ENCODE results near the gene SOX18. TPM values are rescaled to one million over a fixed set of nuclear protein-coding genes. Genes with fewer than 3 reads are reported as not detected.

SOX18 gene
- total RNA-seq, 2 donors from 2014 or later, result 2.3 to 2.8 TPM

GRCh38 chr20:64051561-64052325 is 2.3 kb upstream of the SOX18 start:
- peaks cover 14% of the 10 kb centered on the region for H3K4me1 Mint-ChIP-seq
- H3K27me3 Mint-ChIP-seq (ENCODE audit: insufficient read depth), result peaks cover 32% of the 10 kb centered on the region
- 91 to 94% methylated on average over 7 to 15 of the region's 15 CpGs for WGBS, 2 experiments (ENCODE audit: insufficient coverage in 1 of 2, insufficient read length in 1 of 2)

GRCh38 chr20:64051033-64051452 is 1.6 kb upstream of the SOX18 start:
- H3K4me3 ChIP-seq (ENCODE audit: low read length), result no peak overlapping the region
- no peak overlapping the region for H3K27ac ChIP-seq (ENCODE audit: low read depth, low read length)
- Mint-ChIP-seq H3K27me3 (ENCODE audit: insufficient read depth) (peaks cover 39% of the 10 kb centered on the region), H3K36me3 (ENCODE audit: low read depth) (no peaks in the 10 kb centered on the region), H3K4me1 (peaks cover 18% of the 10 kb centered on the region), H3K27ac (no peak overlapping the region), H3K9me3 (no peaks in the 10 kb centered on the region), H3K4me3 (no peak overlapping the region)
- TF ChIP-seq CTCF (conservative IDR thresholded peaks at IDR 0.05), result no peak
- no peaks in the 10 kb centered on the region for H3K9me3 ChIP-seq (ENCODE audit: control insufficient read depth, low read length)
- peaks cover 20% of the 10 kb centered on the region for H3K4me1 ChIP-seq (ENCODE audit: control insufficient read depth, insufficient read depth, low read length)
- peaks cover 22% of the 10 kb centered on the region for H3K27me3 ChIP-seq (ENCODE audit: control insufficient read depth, insufficient read depth, low read length, poor library complexity, severe bottlenecking)
- WGBS, 2 experiments (ENCODE audit: insufficient coverage in 1 of 2, insufficient read length in 1 of 2), result 93 to 97% methylated on average over 9 to 11 of the region's 11 CpGs
- no peak for DNase-seq
- H3K36me3 ChIP-seq (ENCODE audit: control insufficient read depth, insufficient read depth, low read length), result no peaks in the 10 kb centered on the region
- no peak overlapping the region for H3K9ac ChIP-seq (ENCODE audit: extremely low read depth, low read length, poor library complexity, severe bottlenecking)

More at GRCh38 chr20:64051561-64052325, 2.3 kb upstream of the SOX18 start:
- no peaks in the 10 kb centered on the region for H3K36me3 Mint-ChIP-seq (ENCODE audit: low read depth)
- no peaks in the 10 kb centered on the region for H3K36me3 ChIP-seq (ENCODE audit: control insufficient read depth, insufficient read depth, low read length)
- H3K9me3 Mint-ChIP-seq, result no peaks in the 10 kb centered on the region
- peaks cover 20% of the 10 kb centered on the region for H3K4me1 ChIP-seq (ENCODE audit: control insufficient read depth, insufficient read depth, low read length)
- no peak overlapping the region for H3K9ac ChIP-seq (ENCODE audit: extremely low read depth, low read length, poor library complexity, severe bottlenecking)
- no peaks in the 10 kb centered on the region for H3K9me3 ChIP-seq (ENCODE audit: control insufficient read depth, low read length)
- no peak overlapping the region for H3K27ac Mint-ChIP-seq
- no peak overlapping the region for H3K4me3 ChIP-seq (ENCODE audit: low read length)
- DNase-seq, result no peak
- no peak for TF ChIP-seq CTCF (conservative IDR thresholded peaks at IDR 0.05)
- no peak overlapping the region for H3K27ac ChIP-seq (ENCODE audit: low read depth, low read length)
- peaks cover 20% of the 10 kb centered on the region for H3K27me3 ChIP-seq (ENCODE audit: control insufficient read depth, insufficient read depth, low read length, poor library complexity, severe bottlenecking)
- H3K4me3 Mint-ChIP-seq, result no peak overlapping the region

- WGBS, 2 experiments (ENCODE audit: insufficient coverage in 1 of 2, insufficient read length in 1 of 2), result 89 to 92% methylated on average over 15 to 23 of the region's 23 CpGs
- peaks cover 44% of the 10 kb centered on the region for H3K27me3 Mint-ChIP-seq (ENCODE audit: insufficient read depth)
- no peak for TF ChIP-seq CTCF (conservative IDR thresholded peaks at IDR 0.05)
- peak; percentile 73 for DNase-seq
- Histone ChIP-seq H3K27ac (ENCODE audit: low read depth, low read length) (no peak overlapping the region), H3K4me1 (ENCODE audit: control insufficient read depth, insufficient read depth, low read length) (peaks cover 21% of the 10 kb centered on the region), H3K36me3 (ENCODE audit: control insufficient read depth, insufficient read depth, low read length) (no peaks in the 10 kb centered on the region), H3K9ac (ENCODE audit: extremely low read depth, low read length, poor library complexity, severe bottlenecking) (no peak overlapping the region), H3K4me3 (ENCODE audit: low read length) (no peak overlapping the region), H3K9me3 (ENCODE audit: control insufficient read depth, low read length) (no peaks in the 10 kb centered on the region), H3K27me3 (ENCODE audit: control insufficient read depth, insufficient read depth, low read length, poor library complexity, severe bottlenecking) (peaks cover 22% of the 10 kb centered on the region)
- no peak overlapping the region for H3K4me3 Mint-ChIP-seq
- H3K4me1 Mint-ChIP-seq, result peaks cover 24% of the 10 kb centered on the region
- H3K27ac Mint-ChIP-seq, result no peak overlapping the region
- no peaks in the 10 kb centered on the region for H3K36me3 Mint-ChIP-seq (ENCODE audit: low read depth)
- no peaks in the 10 kb centered on the region for H3K9me3 Mint-ChIP-seq
These were observed 1.0 kb upstream of the SOX18 start for GRCh38 chr20:64050261-64051032.
